AML-193 (cell line): ENCODE measurements around the gene KRT71.

Experiments used
- DNase-seq, 2 experiments: peaks; one replicate each; lab custom pipeline; 2025; lab: John Stamatoyannopoulos, UW

KRT71 gene

GRCh38 chr12:52496054-52496453 is 56.9 kb downstream of the KRT71 start:
- DNase-seq = no peak

- no peak for DNase-seq
Measured at GRCh38 chr12:52495389-52495788, 57.6 kb downstream of the KRT71 start.

- no peak for DNase-seq
Measured at GRCh38 chr12:52494518-52494917, 58.4 kb downstream of the KRT71 start.

GRCh38 chr12:52494100-52494499 is 58.8 kb downstream of the KRT71 start:
- no peak for DNase-seq
